AG04449 (cell line): ENCODE results near the gene DKC1.
"Not testable (repeated sequence)": the region's sequence is repeated elsewhere in the genome, so short reads cannot be mapped to it uniquely, and the experiment has no call there.

Experiments used
- CTCF ChIA-PET: fragments of 350-600 bp; formaldehyde crosslinking; extraction: SDS; loops from one replicate; lab custom pipeline; 2021; ENCODE audit warnings: antibody characterized with exemption; lab: Yijun Ruan, JAX
- POLR2A ChIA-PET: fragments of 400-600, 350-600 bp; formaldehyde crosslinking; extraction: SDS; loops from one replicate; lab custom pipeline; 2020; ENCODE audit warnings: antibody characterized with exemption, inconsistent platforms; lab: Yijun Ruan, JAX
- DNase-seq: peaks from one replicate; pipeline ENCODE4 v3.0.0-alpha.2; 2010; ENCODE audit warnings: low read depth, low spot score
- H3K4me3 ChIP-seq: 2 replicates; pipeline ENCODE4 v1.5.1; 2011; ENCODE audit warnings: low read depth, mild to moderate bottlenecking, control low read depth, low read length
- TF ChIP-seq, protein P1 (sequence below): IDR thresholded peaks from one replicate; pipeline ENCODE4 v1.5.1; 2011; ENCODE audit warnings: mild to moderate bottlenecking, moderate library complexity, low read length, control low read depth, inconsistent platforms; ENCODE audit not compliant: insufficient read depth; ENCODE audit errors: missing control alignments

The DKC1 gene

DNA sequence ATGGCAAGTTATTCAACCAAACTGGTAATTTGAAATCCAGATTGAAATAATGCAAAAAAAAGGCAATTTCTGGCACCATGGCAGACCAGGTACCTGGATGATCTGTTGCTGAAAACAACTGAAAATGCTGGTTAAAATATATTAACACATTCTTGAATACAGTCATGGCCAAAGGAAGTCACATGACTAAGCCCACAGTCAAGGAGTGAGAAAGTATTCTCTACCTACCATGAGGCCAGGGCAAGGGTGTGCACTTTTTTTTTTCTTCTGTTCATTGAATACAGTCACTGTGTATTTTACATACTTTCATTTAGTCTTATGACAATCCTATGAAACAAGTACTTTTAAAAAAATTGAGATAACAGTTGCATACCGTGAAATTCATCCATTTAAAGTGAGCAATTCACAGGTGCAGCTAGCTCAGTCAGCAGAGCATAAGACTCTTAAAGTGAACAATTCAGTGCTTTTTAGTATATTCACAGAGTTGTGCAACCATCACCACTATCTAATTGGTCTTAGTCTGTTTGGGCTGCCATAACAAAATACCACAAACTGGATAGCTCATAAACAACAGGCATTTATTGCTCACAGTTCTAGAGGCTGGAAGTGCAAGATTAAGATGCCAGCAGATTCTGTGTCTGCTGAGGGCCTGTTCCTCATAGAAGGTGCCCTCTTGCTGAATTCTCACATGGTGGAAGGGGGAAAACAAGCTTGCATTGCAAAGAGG lies 47.4 kb downstream of the DKC1 start:
- TF ChIP-seq, protein P1, sequence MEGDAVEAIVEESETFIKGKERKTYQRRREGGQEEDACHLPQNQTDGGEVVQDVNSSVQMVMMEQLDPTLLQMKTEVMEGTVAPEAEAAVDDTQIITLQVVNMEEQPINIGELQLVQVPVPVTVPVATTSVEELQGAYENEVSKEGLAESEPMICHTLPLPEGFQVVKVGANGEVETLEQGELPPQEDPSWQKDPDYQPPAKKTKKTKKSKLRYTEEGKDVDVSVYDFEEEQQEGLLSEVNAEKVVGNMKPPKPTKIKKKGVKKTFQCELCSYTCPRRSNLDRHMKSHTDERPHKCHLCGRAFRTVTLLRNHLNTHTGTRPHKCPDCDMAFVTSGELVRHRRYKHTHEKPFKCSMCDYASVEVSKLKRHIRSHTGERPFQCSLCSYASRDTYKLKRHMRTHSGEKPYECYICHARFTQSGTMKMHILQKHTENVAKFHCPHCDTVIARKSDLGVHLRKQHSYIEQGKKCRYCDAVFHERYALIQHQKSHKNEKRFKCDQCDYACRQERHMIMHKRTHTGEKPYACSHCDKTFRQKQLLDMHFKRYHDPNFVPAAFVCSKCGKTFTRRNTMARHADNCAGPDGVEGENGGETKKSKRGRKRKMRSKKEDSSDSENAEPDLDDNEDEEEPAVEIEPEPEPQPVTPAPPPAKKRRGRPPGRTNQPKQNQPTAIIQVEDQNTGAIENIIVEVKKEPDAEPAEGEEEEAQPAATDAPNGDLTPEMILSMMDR = no peak
- H3K4me3 ChIP-seq = no peak overlapping the region
- DNase-seq = no peak
- ChIA-PET POLR2A (no interaction called here), CTCF (no interaction called here)

DNA sequence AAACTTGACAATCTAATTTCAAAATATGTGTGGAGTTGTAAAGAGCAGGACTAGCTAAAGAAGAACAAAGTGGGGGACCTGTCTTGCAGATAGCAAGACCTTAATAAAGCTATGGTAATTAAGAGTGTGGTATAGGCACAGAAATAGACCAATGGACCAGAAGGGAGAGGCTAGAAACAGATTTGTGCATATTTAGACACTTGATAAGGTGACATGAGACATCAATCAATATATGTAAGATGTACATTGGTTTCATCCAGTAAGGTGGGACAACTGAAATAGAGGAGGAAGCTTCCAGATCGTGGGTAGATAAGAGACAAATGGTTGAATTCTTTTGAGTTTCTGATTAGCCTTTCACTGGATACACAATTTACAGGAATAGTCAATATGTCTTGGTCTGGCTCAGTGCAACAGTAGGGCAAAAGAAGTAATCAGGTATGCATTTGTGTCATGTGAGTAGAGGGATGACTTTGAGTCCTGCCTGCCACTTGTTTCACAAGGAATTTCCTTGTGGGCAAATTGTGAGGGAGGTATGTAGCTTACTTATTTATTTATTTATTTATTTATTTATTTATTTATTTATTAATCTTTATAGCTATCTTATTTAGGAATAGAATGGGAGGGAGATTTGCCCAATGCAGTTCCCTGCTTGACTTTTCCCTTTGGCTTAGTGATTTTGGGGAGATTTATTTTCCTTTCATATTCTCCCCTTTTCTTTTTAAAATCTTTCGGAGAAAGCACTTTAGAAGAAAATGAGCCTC lies 49.9 kb downstream of the DKC1 start:
- POLR2A ChIA-PET = no interaction called here

DNA sequence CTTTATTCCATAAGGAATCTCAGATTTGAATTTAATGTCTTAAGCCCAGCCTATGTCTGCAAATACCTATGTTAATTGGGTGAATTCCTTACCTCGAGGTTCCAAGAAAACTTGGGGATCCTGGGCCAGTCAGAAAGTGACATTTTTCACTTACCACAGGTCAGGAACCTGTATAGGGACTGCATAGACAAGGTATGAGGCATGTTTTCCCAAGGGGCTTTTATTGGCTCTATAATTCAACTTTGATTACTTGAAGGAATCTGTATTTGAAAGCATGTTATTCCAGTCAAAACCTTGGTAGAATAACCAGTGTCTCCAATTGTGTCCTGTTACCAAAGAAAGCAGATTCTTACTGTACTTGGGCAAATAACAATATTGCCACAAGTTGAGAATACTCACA lies 51.1 kb downstream of the DKC1 start:
- no peak for DNase-seq
- TF ChIP-seq, protein P1 = no peak
- H3K4me3 ChIP-seq = no peak overlapping the region
- CTCF ChIA-PET = no interaction called here
- POLR2A ChIA-PET = no interaction called here

More for the DNA sequence above, 49.9 kb downstream of the DKC1 start:
- CTCF ChIA-PET = no interaction called here
- DNase-seq = no peak
- no peak overlapping the region for H3K4me3 ChIP-seq
- TF ChIP-seq, protein P1 = no peak

DNA sequence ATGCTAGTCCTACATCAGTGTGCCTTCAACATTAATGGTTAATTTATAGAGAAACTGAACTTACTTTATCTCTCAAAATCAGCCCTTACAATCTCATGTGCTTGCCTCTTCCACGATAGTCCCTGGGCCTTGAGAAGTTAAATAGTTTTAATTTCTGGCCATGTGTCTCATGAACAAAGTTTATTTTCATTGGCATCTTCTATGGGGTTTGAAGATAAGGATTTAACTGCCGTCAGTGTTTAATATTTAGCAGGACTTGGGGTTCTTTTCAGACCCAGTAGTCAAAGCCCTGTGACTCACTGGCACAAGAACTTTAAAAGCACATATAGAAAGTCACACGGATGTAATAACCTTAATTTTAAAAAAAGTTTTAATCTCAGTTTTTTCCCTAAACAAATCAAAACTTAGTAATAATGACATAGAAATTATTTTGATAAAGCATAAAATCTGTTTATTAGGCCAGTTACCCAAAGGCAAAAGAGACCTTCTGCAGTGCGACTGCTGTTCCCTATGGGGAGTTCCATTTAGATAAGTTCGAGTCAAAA lies 52.7 kb downstream of the DKC1 start:
- CTCF ChIA-PET = no interaction called here
- H3K4me3 ChIP-seq = no peak overlapping the region
- TF ChIP-seq, protein P1 = no peak
- POLR2A ChIA-PET = no interaction called here
- peak; percentile 10 for DNase-seq

GRCh38 chrX:154816326-154816898 lies 53.7 kb downstream of the DKC1 start:
- H3K4me3 ChIP-seq, CTCF ChIA-PET, DNase-seq, POLR2A ChIA-PET: not testable (repeated sequence)

DNA sequence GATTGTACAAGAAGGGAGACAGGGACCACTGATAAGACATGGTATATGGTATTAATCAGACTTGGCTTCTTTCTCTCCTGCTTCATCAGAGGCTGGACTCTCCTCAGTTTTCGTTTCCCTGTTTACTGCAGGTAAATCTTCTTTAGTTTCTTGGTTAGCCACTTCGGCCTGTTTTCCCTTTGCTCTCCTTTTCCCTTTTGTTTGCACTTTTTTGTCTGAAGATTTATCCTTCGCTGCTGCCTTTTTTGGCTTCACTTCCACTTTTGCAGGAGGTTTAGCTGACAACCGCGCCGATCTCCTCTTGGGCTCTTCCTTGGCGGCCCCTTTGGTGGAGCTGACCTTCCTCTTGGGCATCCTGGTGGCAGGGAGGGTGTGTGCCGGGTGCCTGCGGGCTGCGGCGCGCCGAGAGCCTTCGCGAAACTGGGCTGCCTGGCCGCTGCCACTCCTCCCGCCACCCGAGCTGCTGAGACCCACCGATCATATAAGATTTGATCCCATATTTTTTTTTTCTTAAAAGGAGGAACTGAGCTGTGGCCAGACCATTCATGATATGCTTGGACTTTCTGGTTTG lies 54.5 kb downstream of the DKC1 start:
- POLR2A ChIA-PET, H3K4me3 ChIP-seq, DNase-seq, CTCF ChIA-PET: not testable (repeated sequence)
